Immature natural killer cell (primary cell): Measurements from ENCODE around the gene ZFP62. TPM values are rescaled to one million over a fixed set of nuclear protein-coding genes. Genes with fewer than 3 reads are reported as not detected.
"Not testable (repeated sequence)": the region's sequence is repeated elsewhere in the genome, so short reads cannot be mapped to it uniquely, and the experiment has no call there.

Source experiments
- DNase-seq, 3 donors: peaks; one replicate each; pipeline ENCODE4 v3.0.0; 2022; ENCODE audit warnings: mixed read lengths in 1 of 3
- H3K27ac Mint-ChIP-seq, 6 donors: one replicate each; pipeline ENCODE4 v1.8.0; 2020; ENCODE audit warnings: mixed read lengths in 6 of 6, mild to moderate bottlenecking in 5 of 6, inconsistent platforms in 4 of 6, moderate library complexity in 3 of 6
- H3K27me3 Mint-ChIP-seq, 3 donors: one replicate each; pipeline ENCODE4 v1.8.0; 2020 to 2021; ENCODE audit warnings: low read depth in 3 of 3, mild to moderate bottlenecking in 3 of 3, mixed read lengths in 3 of 3, moderate library complexity in 3 of 3, inconsistent platforms in 1 of 3
- H3K36me3 Mint-ChIP-seq, 3 donors: one replicate each; pipeline ENCODE4 v1.8.0; 2020; ENCODE audit warnings: mixed read lengths in 3 of 3, inconsistent platforms in 2 of 3, mild to moderate bottlenecking in 2 of 3
- H3K4me1 Mint-ChIP-seq, 2 donors: one replicate each; pipeline ENCODE4 v1.8.0; 2020; ENCODE audit warnings: inconsistent platforms in 2 of 2, mild to moderate bottlenecking in 2 of 2, mixed read lengths in 2 of 2, moderate library complexity in 1 of 2
- H3K4me3 Mint-ChIP-seq, 5 donors: one replicate each; pipeline ENCODE4 v1.8.0; 2020; ENCODE audit warnings: mild to moderate bottlenecking in 5 of 5, mixed read lengths in 5 of 5, inconsistent platforms in 3 of 5, moderate library complexity in 3 of 5
- H3K9me3 Mint-ChIP-seq, 6 donors: one replicate each; pipeline ENCODE4 v1.8.0; 2020; ENCODE audit warnings: mild to moderate bottlenecking in 6 of 6, mixed read lengths in 6 of 6, inconsistent platforms in 4 of 6, moderate library complexity in 3 of 6
- polyA plus RNA-seq, 3 donors: library from polyadenylated mRNA; unstranded; fragments of 300-500 nt; fragmentation: Illumina TruSeq; gene quantifications; one replicate each; pipeline ENCODE4 v1.2.3, GENCODE V29; 2021

Gene ZFP62
- polyA plus RNA-seq, 3 donors from 2014 or later: 7.4 to 9.8 (median 8.9) TPM

GRCh38 chr5:180831139-180832093 lies 29.7 kb downstream of the ZFP62 start:
- Mint-ChIP-seq H3K27me3 (peaks cover 5 to 12% (median 11%) of the 10 kb centered on the region in 3 donors), H3K4me3 (peak overlapping the region; percentile 93 to 99 (median 99)), H3K4me1 (peaks cover 48 to 59% of the 10 kb centered on the region in 2 donors), H3K9me3 (peaks cover 0 to 7% (median 1%) of the 10 kb centered on the region in 6 donors), H3K36me3 (peaks cover 12 to 23% (median 16%) of the 10 kb centered on the region in 3 donors), H3K27ac (peak overlapping the region; percentile 95 to 99 (median 98))
- peak; percentile 79 to 81 (median 79) for DNase-seq

DNA sequence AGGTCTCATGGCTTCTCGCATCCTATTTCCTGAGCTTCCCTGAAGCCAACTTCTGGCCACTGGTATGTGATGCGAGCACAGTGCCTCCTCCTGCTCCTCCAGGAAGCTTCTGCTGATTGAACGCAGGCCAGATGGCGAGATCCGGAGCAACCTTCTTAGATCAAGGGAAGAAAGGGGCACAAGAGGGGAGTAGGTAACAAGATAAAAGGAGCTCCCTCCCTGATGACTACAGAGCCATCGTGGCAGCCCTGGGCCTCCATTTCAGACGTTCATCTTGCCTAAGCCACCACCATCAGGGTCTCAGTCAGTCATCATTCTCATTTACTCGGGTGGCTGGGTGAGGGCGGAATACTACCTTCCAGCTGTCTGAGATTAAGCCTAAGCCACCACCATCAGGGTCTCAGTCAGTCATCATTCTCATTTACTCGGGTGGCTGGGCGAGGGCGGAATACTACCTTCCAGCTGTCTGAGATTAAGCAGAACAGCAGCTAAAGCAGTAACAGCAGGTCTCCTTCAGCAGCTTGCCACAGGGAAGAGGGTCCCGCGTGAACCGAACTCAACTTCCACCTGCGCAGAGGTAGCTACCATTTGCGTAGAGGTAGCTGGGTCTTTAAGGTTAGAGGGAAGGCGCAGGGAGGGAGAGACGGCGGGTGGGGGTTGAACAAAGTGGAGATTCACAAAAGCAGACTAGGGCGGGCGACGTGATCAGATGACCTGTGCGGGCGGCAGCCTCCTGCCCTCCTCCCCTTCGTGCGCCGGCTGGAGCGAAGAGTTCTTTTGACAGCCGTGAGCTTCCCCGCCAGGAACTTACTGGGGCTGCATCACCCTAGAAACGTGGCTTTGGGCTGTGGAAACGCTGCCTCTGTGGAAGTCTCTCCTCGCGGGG lies 30.6 kb downstream of the ZFP62 start:
- H3K36me3 Mint-ChIP-seq: peaks cover 9 to 18% (median 16%) of the 10 kb centered on the region in 3 donors
- H3K4me1 Mint-ChIP-seq: peaks cover 44 to 53% of the 10 kb centered on the region in 2 donors
- peak; percentile 74 to 75 (median 74) for DNase-seq
- H3K9me3 Mint-ChIP-seq: peaks cover 0 to 7% (median 1%) of the 10 kb centered on the region in 6 donors
- peaks cover 5 to 12% (median 11%) of the 10 kb centered on the region in 3 donors for H3K27me3 Mint-ChIP-seq
- H3K27ac Mint-ChIP-seq: peak overlapping the region; percentile 95 to 99 (median 98)
- peak overlapping the region; percentile 93 to 99 (median 99) for H3K4me3 Mint-ChIP-seq

- DNase-seq: no peak
- peaks cover 0 to 7% (median 1%) of the 10 kb centered on the region in 6 donors for H3K9me3 Mint-ChIP-seq
- H3K36me3 Mint-ChIP-seq: peaks cover 8 to 17% (median 15%) of the 10 kb centered on the region in 3 donors
- H3K27me3 Mint-ChIP-seq: peaks cover 5 to 18% (median 11%) of the 10 kb centered on the region in 3 donors
- peak overlapping the region in 5 of 6 donors; percentile 8 to 99 (median 97) for H3K27ac Mint-ChIP-seq
- H3K4me3 Mint-ChIP-seq: peak overlapping the region; percentile 5 to 99 (median 97)
- peaks cover 44 to 51% of the 10 kb centered on the region in 2 donors for H3K4me1 Mint-ChIP-seq
Measured at GRCh38 chr5:180829726-180830125, 31.4 kb downstream of the ZFP62 start.

GRCh38 chr5:180828756-180829531 lies 32.1 kb downstream of the ZFP62 start:
- not testable (repeated sequence) for H3K9me3 Mint-ChIP-seq
- peaks cover 36 to 43% of the 10 kb centered on the region in 2 donors for H3K4me1 Mint-ChIP-seq
- peak in 1 of 3 donors; percentile 19 for DNase-seq
- H3K27me3 Mint-ChIP-seq: peaks cover 5 to 18% (median 11%) of the 10 kb centered on the region in 3 donors
- H3K36me3 Mint-ChIP-seq: peaks cover under 1 to 12% (median 11%) of the 10 kb centered on the region in 3 donors
- H3K4me3 Mint-ChIP-seq: peak overlapping the region in 4 of 5 donors; percentile 10 to 93 (median 40)
- peak overlapping the region in 2 of 6 donors; percentile 30 to 49 for H3K27ac Mint-ChIP-seq

DNA sequence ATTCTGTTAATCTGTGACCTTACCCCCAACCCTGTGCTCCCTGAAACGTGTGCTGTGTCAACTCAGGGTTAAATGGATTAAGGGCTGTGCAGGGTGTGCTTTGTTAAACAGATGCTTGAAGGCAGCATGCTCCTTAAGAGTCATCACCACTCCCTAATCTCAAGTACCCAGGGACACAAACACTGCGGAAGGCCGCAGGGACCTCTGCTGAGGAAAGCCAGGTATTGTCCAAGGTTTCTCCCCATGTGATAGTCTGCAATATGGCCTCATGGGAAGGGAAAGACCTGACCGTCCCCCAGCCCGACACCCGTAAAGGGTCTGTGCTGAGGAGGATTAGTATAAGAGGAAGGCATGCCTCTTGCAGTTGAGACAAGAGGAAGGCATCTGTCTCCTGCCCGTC lies 33.7 kb downstream of the ZFP62 start:
- H3K27ac Mint-ChIP-seq: peak overlapping the region in 1 of 6 donors; percentile 61
- H3K4me1 Mint-ChIP-seq: peaks cover 25 to 27% of the 10 kb centered on the region in 2 donors
- H3K4me3 Mint-ChIP-seq, DNase-seq, H3K9me3 Mint-ChIP-seq: not testable (repeated sequence)
- H3K36me3 Mint-ChIP-seq: peaks cover 0 to 12% (median 11%) of the 10 kb centered on the region in 3 donors
- H3K27me3 Mint-ChIP-seq: peaks cover 2 to 18% (median 11%) of the 10 kb centered on the region in 3 donors

DNA sequence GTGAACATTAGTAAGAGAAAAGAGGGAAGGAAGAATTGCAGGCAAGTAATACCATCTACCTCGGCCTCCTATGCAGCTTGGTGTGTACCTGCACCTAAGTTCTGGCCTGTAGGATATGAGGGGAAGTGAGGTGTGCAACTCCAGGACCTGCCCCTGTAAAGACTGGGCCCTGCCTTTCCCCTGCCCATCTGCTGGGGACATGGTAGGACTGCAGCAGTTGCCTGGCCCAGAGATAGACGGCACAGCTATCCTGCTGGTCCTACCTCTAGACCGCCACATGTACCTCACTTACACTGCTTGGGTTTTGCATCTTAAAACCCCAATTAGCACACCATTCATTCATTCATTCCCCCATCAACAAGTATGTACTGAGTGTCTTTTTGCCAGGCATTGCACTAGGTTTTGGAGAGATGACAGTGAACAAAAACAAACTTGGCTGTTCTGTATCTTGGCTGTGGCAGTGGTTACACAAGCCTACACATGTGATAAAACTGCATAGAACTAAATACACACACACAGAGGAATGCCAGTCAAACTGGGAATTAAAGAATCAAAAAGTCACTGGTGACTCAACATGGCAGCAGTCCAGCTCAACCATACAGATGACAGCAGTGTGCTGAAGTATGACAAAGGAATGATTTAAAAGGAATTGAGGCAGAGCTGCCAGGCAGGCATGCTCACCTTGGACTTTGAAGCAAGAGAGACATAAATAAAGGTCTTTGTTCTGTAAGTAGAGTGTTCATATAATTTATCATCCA lies 35.1 kb downstream of the ZFP62 start:
- no peak overlapping the region for H3K27ac Mint-ChIP-seq
- peaks cover 16% of the 10 kb centered on the region in 2 donors for H3K4me1 Mint-ChIP-seq
- peaks cover 0 to 8% (median 4%) of the 10 kb centered on the region in 3 donors for H3K27me3 Mint-ChIP-seq
- no peak overlapping the region for H3K4me3 Mint-ChIP-seq
- DNase-seq: no peak
- peaks cover 0 to 7% (median 1%) of the 10 kb centered on the region in 6 donors for H3K9me3 Mint-ChIP-seq
- H3K36me3 Mint-ChIP-seq: peaks cover 0 to 12% (median 11%) of the 10 kb centered on the region in 3 donors

DNA sequence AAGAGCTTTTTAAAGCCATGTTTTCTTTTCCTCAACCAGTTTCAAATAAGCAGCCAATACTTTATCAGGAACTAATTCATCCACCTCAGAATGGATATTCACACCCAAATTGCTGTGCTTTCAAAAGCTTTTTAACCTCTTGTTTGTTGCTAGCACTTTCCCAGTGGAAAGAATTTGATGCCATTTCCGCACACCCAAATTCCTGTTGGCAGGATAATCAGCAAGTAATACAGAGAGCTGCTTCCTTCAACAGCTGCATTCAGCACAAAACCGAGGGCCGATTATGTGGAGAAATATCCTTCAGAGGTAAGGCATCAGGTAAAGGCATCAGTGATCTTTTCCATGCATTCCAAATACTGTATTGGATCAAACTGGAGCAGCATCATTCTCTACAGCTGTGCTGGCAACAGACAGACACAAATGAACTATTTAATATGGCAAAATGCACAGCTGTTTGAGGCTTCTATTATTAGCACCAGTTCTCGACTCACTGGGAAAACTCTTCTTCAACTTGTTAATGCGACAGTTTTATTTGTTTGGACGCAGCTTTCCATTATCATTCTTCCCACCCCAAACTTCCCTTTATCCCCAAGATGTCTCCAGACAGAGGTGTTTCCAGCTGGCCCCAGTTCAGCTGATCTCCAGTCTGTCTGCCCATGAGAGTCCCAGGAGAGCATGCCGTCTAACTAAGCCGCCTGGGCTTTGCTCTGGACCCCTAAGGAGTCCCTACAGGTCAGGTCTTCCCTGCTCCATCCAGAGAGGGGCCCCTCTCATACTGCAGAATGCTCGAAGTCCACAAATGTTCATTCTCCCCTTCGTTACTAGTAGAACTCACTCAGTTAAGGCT lies 36.2 kb downstream of the ZFP62 start:
- Mint-ChIP-seq H3K36me3 (peaks cover 0 to 8% (median 8%) of the 10 kb centered on the region in 3 donors), H3K9me3 (peaks cover 0 to 7% (median 1%) of the 10 kb centered on the region in 6 donors), H3K27ac (no peak overlapping the region), H3K27me3 (peaks cover 0 to 5% (median 0%) of the 10 kb centered on the region in 3 donors), H3K4me1 (peaks cover 5% of the 10 kb centered on the region in 2 donors), H3K4me3 (no peak overlapping the region)
- DNase-seq: no peak

DNA sequence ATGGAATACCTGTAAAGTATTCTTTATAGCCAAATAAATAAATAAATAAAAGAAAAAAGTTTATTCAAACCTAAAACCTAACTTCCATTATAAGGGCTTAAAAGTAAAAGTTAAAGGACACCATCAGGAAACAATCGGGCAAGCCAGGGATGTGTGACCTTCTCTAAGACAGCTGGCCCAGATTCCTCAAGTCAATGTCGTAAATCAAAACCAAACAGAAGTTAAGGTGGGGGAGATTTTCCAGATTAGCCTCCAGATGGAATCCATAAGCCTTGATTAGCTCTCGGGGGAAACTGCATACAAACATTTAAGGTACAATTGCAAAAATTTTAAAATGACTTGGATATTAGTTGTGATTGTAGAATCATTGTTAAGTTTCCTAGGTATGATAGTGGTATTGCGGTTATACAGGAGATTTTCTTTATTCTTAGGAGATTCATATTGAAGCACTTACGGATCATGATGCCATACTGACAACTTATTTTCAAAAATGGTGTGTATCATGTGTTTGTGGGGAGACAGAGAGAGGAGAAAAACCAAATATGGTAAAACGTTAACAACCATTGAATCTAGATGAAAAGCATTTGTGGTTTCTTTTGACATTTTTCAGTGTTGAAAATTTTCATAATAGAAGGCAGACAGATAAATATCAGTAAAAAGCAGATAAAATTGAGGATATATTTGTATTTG lies 37.0 kb downstream of the ZFP62 start:
- Mint-ChIP-seq H3K27me3 (peaks cover 0 to 5% (median 0%) of the 10 kb centered on the region in 3 donors), H3K36me3 (peaks cover 0 to 3% (median 0%) of the 10 kb centered on the region in 3 donors), H3K4me1 (peaks cover 0 to 1% of the 10 kb centered on the region in 2 donors), H3K4me3 (no peak overlapping the region), H3K9me3 (peaks cover 0 to 3% (median under 1%) of the 10 kb centered on the region in 6 donors), H3K27ac (no peak overlapping the region)
- DNase-seq: no peak

DNA sequence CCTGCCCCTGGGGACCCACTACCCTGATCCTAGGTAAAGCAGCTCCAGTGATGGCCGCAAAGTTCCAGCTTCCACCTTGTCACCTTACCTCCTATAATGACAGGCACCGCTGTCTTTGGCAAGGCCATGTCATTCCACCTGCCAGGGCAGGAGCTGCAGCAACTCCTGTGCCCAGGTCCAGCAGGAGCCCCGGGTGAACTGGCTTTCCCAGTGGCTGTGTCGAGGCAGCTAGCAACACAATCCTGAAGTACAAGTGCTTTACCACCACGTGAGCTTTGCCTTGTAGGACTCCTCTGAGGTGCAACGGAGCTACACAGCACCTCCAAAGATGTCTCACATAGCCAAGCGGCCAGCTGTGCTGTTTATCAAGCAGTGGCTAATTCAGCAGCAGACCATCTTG lies 37.7 kb downstream of the ZFP62 start:
- no peaks in the 10 kb centered on the region for H3K36me3 Mint-ChIP-seq
- H3K27ac Mint-ChIP-seq: no peak overlapping the region
- no peak for DNase-seq
- no peaks in the 10 kb centered on the region for H3K9me3 Mint-ChIP-seq
- H3K4me3 Mint-ChIP-seq: no peak overlapping the region
- H3K4me1 Mint-ChIP-seq: no peaks in the 10 kb centered on the region
- H3K27me3 Mint-ChIP-seq: peaks cover 0 to 5% (median under 1%) of the 10 kb centered on the region in 3 donors

DNA sequence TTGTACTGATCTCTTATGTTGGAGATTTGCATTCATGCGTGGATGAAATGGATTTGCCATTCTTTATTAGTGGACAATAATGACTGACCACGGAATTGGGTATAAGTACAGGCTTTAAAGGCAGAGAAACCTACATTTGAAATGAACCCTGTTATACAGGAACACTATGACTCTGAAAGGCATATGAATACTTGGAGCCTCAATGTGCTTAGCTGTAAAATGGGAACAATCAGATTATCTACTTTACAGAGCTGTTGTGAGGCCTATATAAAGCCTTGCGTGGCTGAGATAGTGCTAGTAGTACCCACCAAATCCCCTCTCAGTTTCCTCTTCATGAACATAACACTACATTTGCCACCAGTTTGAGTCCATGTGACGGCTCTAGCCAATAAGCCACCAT lies 39.5 kb downstream of the ZFP62 start:
- Mint-ChIP-seq H3K36me3 (no peaks in the 10 kb centered on the region), H3K27ac (no peak overlapping the region), H3K9me3 (no peaks in the 10 kb centered on the region), H3K4me3 (no peak overlapping the region), H3K4me1 (peaks cover 0 to 5% of the 10 kb centered on the region in 2 donors), H3K27me3 (peaks cover 0 to 8% (median 5%) of the 10 kb centered on the region in 3 donors)
- DNase-seq: no peak

DNA sequence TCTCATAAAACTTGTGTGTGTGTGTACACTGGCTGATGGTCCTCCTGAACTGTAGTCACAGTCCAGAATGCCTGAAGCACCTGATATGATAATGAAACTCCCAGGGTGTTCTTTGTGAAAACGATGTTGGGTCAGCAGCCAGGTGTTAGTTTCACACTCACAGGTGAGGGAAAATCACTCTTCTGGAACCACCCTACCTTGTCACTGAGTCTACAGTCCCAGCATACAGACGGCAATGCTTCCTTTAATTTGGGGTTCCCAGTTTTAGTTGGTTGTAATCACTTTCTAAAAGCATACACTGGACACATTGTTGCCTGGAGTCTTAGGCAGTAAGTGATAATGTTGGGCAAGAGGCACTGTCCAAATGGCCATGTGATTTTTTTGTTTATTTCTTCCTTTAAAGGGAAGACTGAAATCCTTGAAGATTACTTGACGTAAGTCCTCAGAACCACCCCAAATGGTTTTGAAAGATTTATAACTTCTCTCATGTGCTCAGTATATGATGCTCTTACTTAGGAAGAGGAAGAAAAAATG lies 40.2 kb downstream of the ZFP62 start:
- Mint-ChIP-seq H3K27ac (no peak overlapping the region), H3K27me3 (peaks cover 1 to 8% (median 5%) of the 10 kb centered on the region in 3 donors), H3K36me3 (no peaks in the 10 kb centered on the region), H3K9me3 (no peaks in the 10 kb centered on the region), H3K4me3 (no peak overlapping the region), H3K4me1 (peaks cover 0 to 7% of the 10 kb centered on the region in 2 donors)
- DNase-seq: no peak
